Measurements from ENCODE around the gene IL21.

GRCh38 chr4:122635205-122635604, 14.3 kb upstream of the IL21 start:
- TF ChIP-seq POLR2AphosphoS5 (IDR thresholded peaks at IDR 0.05; ENCODE audit: insufficient read depth in 1 of 2, low read depth in 1 of 2) (no peak), POLR2A (IDR thresholded peaks at IDR 0.05) (no peak), CTCF (IDR thresholded peaks at IDR 0.05) (no peak)

Data from vagina (tissue), 2 donors.